C1 segment of cervical spinal cord (tissue), 14 donors: ENCODE results near the gene SGIP1.

ENCODE experiments used
- DNase-seq, 14 donors: peaks; one replicate each; lab custom pipeline; 2025; lab: John Stamatoyannopoulos, UW

SGIP1 gene

GRCh38 chr1:66523562-66523961 is 10.4 kb upstream of the SGIP1 start:
- DNase-seq: no peak

GRCh38 chr1:66525086-66525485 is 8.9 kb upstream of the SGIP1 start:
- DNase-seq: no peak

GRCh38 chr1:66526036-66526435 is 7.9 kb upstream of the SGIP1 start:
- no peak for DNase-seq

GRCh38 chr1:66526991-66527390 is 7.0 kb upstream of the SGIP1 start:
- DNase-seq: no peak

- DNase-seq: no peak
Measured at GRCh38 chr1:66527686-66528085, 6.3 kb upstream of the SGIP1 start.

GRCh38 chr1:66528580-66528979 is 5.4 kb upstream of the SGIP1 start:
- no peak for DNase-seq

GRCh38 chr1:66532214-66532613 is 1.7 kb upstream of the SGIP1 start:
- DNase-seq: peak in 1 of 14 donors; percentile 24

- peak in 9 of 14 donors; percentile 19 to 62 (median 42) for DNase-seq
Measured at GRCh38 chr1:66532798-66533783, 862 bp upstream of the SGIP1 start.

- peak in 2 of 14 donors; percentile 27 to 45 for DNase-seq
Measured at GRCh38 chr1:66535061-66535460, 1.1 kb downstream of the SGIP1 start.

- DNase-seq: peak in 1 of 14 donors; percentile 32
Measured at GRCh38 chr1:66535853-66536252, 1.9 kb downstream of the SGIP1 start.

- DNase-seq: no peak
Measured at GRCh38 chr1:66537718-66538117, 3.8 kb downstream of the SGIP1 start.

- DNase-seq: no peak
Measured at GRCh38 chr1:66539491-66539890, 5.5 kb downstream of the SGIP1 start.

GRCh38 chr1:66540434-66541032 is 6.6 kb downstream of the SGIP1 start:
- DNase-seq: no peak

GRCh38 chr1:66542314-66542713 is 8.4 kb downstream of the SGIP1 start:
- no peak for DNase-seq

- peak in 8 of 14 donors; percentile 43 to 80 (median 54) for DNase-seq
Measured at GRCh38 chr1:66542811-66543767, 9.1 kb downstream of the SGIP1 start.

- DNase-seq: peak in 1 of 14 donors; percentile 30
Measured at GRCh38 chr1:66546047-66546810, 12.3 kb downstream of the SGIP1 start.

- DNase-seq: no peak
Measured at GRCh38 chr1:66549017-66549416, 15.1 kb downstream of the SGIP1 start.

GRCh38 chr1:66550243-66550642 is 16.3 kb downstream of the SGIP1 start:
- no peak for DNase-seq

GRCh38 chr1:66552287-66552686 is 18.3 kb downstream of the SGIP1 start:
- DNase-seq: no peak

GRCh38 chr1:66552829-66553228 is 18.9 kb downstream of the SGIP1 start:
- DNase-seq: peak in 1 of 14 donors; percentile 22

GRCh38 chr1:66553846-66554245 is 19.9 kb downstream of the SGIP1 start:
- no peak for DNase-seq
